ENCODE data around the gene SYNE3.

The SYNE3 gene

GRCh38 chr14:95504135-95505029 lies 12.1 kb downstream of the SYNE3 start:
- no peak for DNase-seq (ENCODE audit: low read depth)

- no peak for DNase-seq (ENCODE audit: low read depth)
Measured at GRCh38 chr14:95503365-95504134, 12.9 kb downstream of the SYNE3 start.

GRCh38 chr14:95502381-95502950 lies 14.0 kb downstream of the SYNE3 start:
- no peak for DNase-seq (ENCODE audit: low read depth)

DNA sequence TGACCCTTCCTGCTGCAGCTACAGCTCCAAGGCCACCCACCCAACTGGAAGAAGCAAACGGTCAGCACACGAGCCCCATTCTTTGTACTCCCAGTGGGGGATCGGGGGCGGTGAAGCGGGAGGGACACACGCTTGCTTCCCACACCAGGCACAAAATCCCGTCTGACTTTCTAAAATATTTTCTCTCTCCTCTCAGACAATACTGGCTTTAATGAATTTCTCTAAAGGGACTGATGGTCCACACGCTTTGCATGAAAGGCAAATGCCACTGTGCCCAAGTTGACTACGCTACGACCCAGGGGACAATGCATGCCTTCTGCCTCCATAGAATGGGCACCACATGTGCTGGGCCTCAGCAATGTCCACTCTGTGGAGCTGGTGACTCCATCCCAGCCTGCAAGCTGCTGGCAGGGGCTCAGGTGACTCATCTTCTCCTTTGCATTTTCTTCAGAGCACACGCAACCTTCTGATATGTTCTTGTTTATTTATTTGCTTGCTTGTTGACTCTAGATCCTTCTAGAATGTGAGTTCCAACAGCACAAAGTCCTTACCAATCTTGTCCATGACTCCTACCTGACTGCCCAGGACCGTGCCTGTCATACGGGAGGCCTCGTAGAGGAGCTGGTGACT lies 15.6 kb downstream of the SYNE3 start:
- no peak for DNase-seq (ENCODE audit: low read depth)

GRCh38 chr14:95500201-95500681 lies 16.2 kb downstream of the SYNE3 start:
- DNase-seq (ENCODE audit: low read depth): no peak

DNA sequence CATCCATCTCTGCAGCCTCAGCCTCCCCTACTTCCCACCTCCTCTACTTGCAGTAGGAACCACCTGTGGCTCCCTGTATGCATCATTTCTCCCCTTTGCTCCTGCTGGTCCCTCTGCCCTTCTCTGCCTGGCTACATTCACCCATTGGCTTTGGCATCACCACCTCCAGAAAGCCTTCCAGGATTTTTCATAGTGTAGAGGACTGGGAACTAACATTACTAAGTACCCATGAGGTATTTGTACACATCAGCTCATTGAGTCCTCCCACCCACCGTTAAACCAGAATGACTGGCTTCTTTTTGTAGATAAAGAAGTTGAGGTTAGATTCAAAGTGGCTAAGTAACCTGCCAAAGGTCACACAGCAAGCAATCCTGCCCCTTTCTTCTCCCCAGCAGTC lies 17.1 kb downstream of the SYNE3 start:
- no peak for DNase-seq (ENCODE audit: low read depth)

DNA sequence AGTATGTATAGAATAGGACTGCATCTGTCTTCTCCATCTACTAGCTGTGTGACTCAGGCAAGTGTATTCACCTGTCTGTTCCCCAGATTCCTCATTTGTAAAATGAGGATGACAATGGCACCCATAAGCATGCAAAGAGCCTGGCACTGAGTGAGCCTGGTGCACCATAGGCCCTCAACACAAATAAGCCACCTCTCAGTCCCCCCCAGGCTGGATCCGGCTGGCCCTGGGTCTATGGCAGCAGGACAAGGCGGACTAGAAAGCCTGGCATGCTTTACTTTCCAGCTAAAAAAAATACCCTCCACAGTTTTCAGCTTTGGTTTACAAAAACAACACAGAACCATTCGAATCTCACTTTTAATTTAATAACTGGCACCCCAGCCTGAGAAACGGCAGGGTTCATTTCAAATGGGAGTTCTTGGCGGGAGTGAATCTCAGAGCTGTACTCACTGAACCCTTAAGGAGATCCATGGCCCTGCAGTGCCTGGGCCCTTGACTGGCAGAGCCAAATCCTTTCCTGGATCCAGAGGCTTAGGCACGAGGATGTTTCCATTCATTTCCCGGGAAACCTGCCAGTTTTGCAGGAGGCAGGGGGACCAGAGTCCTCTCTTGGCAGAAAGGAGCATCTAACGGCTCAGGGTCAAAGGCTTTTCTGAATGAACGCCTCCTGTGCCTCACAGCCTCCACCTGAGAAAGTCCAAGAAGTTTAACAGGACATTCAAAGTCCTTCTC lies 17.7 kb downstream of the SYNE3 start:
- no peak for DNase-seq (ENCODE audit: low read depth)

GRCh38 chr14:95497561-95498011 lies 18.9 kb downstream of the SYNE3 start:
- DNase-seq (ENCODE audit: low read depth): no peak

DNA sequence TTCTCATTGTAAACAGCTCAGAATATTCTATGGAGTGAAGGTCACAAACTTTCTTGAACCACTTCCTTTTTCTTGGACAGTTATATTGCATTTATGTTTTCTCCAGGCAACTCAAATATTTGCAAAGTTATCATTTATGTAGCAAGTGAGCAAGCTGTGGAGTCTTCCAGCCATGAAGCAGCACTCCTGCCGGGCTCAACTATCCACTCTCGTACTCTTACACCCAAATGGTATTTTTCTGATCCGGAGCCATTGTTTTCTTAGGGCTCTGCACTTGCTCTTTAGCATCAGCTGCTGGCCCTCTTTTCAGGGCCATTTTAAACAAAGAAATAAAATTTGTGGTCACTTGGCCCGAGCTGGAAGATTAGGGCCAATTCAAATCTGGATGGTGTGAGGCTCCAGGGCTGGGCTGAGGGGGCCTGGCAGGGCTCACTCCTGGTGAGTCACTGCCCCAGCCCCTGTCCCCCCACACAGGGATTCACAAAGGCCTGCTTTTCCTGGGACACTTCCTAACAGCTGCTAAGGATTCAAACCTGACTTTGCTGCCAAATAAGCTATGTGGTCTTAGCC lies 19.7 kb downstream of the SYNE3 start:
- DNase-seq (ENCODE audit: low read depth): no peak

- no peak for DNase-seq (ENCODE audit: low read depth)
Measured at GRCh38 chr14:95496111-95496681, 20.3 kb downstream of the SYNE3 start.

DNA sequence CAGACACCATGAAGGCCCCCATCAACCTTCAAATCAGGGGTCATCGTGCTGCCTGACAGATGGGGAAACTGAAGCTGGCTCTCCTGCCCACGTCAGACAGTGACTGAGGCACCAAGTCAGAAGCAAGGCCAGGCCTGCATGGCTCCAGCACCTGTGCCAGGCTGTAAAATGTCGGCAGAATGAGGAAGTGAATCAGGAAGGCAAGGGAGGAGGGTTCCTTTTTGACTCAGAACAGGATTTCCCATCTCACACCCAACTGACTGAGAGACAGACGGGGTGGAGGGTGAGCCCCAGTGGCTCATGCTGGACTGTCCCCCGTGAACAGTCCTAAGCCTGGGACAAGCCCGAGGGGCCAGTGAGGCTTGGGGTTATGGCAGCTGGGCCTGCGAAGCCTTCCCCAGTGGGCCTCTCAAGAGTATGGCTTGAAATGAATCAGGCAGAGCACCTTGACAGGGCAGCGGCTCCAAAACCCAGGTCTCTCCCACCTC lies 20.9 kb downstream of the SYNE3 start:
- DNase-seq (ENCODE audit: low read depth): no peak

GRCh38 chr14:95495076-95495475 lies 21.4 kb downstream of the SYNE3 start:
- no peak for DNase-seq (ENCODE audit: low read depth)

DNA sequence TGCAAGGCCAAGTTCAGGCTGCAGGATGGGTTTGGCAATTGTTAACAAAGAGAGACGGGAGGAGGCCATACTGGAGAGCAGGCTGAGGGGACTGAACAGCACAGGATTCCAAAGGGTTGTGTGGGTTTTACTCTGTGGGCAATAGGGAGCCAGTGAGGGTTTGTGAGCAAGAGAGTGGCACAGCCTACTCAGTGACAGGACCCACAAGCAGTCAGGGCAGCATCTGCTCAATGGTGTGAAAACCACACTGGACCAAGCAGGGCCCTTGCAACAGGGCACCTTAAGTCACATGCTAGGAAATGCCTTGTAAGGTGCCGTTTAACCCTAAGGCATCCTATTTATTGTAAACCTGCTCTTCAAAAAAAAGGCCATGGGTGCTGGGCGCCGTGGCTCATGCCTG lies 22.0 kb downstream of the SYNE3 start:
- DNase-seq (ENCODE audit: low read depth): no peak

DNA sequence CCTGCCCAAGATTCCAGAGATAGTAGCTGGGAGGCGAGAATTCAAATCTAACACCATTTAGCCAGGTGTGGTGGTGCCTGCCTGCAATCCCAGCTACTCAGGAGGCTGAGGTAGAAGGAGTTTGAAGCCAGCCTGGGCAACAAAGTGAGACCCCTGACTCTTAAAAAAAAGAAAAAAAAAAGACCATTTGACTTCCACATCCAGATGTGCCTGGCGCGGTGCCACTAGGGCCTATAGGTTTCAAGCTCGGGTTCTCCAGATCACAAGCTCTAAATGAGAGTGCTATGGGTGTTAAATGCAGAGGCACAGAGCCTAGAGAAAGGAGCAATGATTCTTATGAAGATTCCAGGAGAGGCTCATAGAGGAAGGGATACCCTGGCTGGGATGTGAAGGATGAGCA lies 22.5 kb downstream of the SYNE3 start:
- no peak for DNase-seq (ENCODE audit: low read depth)

DNA sequence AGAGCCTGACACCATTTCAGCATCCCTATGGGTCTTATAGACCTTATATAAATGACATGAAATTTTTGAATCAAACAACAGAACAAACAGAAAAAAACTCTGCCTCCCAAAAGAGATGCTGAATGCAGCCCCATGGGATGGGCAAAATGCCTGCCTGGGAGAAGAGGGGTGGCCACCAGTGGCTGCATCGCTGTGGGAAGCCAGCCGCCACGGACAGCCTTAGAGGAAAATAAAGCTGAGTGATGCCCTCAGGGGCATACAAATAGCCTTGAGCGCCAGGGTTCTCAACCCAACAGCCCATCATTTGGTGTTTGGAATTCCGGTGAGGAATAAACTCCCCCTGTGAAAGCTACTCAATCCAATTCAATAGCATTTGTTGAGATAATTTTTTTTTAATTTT lies 22.9 kb downstream of the SYNE3 start:
- no peak for DNase-seq (ENCODE audit: low read depth)

DNA sequence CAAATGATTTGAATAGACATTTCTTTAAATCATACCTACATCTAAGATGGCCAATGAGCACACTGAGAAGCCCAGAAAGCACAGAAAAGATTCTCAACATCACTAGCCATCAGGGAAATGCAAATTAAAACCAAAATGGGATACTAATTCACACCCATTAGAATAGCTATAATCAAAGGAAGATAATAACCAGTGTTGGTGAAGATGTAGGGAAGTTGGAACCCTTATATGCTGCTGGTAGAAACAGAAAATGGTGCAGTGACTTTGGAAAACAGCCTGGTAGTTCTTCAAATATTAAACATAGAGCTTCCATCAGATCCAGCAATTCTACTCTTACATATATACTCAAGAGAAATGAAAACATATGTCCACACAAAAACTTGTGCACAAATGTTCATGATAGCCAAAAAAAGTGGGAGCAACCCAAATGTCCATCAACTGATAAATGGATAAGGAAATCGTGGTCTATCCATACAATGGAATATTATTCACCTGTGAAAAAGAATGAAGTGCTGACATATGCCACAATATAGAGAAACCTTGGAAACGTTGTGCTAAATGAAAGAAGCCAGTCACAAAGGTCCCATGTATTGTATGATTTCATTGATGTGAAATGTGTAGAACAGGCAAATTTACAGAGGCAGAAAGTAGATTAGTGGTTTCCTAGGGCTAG lies 24.4 kb downstream of the SYNE3 start:
- no peak for DNase-seq (ENCODE audit: low read depth)

- no peak for DNase-seq (ENCODE audit: low read depth)
Measured at GRCh38 chr14:95490727-95491451, 25.6 kb downstream of the SYNE3 start.

DNA sequence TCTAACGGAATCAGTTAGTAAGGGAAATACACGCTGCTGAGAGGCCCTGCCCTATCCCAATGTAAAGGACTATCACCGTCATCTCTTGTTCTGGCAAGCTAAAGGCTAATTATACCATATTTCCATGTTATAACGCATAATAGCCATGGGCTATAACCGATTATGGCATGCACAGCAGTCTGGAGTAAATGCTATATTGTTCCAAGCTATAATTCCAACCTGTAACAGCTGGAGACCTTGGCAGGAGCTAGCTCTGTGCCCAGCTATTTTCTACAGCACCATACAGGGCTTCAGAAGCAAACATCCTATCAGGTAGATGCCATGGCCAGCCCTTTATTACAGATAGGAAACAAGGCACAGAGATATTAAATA lies 26.3 kb downstream of the SYNE3 start:
- DNase-seq (ENCODE audit: low read depth): no peak

All from HS-27A (cell line).